ENCODE measurements around the gene ARID3A.

Gene ARID3A

GRCh38 chr19:1007399-1008251 is 81.8 kb downstream of the ARID3A start:
- DNase-seq, result no peak

DNA sequence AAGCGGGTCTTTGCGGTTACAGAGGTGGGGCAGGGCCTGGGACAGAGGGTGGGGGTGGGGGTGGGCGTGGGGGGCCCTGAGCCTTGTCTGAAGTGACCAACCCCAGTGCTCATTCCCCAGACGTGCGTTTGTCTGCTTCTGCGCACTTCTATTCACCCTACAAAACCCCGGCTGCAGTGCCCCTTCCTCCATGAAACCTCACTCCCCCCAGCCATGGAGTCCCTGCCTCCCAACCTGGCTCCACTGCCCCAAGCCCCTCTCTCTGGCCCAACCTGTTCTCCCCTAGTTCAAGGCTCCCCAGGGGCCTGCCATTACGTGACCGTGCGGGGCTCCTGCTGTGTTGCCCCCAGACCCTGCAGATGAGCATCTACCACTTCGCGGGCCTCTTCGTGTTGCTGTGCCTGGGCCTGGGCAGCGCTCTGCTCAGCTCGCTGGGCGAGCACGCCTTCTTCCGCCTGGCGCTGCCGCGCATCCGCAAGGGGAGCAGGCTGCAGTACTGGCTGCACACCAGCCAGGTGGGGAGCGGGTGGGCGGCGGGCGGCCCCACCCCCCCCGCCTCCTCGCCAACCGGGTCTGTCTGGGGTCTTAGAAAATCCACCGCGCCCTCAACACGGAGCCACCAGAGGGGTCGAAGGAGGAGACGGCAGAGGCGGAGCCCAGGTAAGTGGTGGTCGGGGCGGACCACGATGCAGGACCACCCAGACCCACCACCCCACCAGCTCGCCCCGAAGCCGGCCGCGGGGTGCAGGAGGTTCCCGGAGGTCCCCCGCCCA is 82.6 kb downstream of the ARID3A start:
- no peak for DNase-seq

DNA sequence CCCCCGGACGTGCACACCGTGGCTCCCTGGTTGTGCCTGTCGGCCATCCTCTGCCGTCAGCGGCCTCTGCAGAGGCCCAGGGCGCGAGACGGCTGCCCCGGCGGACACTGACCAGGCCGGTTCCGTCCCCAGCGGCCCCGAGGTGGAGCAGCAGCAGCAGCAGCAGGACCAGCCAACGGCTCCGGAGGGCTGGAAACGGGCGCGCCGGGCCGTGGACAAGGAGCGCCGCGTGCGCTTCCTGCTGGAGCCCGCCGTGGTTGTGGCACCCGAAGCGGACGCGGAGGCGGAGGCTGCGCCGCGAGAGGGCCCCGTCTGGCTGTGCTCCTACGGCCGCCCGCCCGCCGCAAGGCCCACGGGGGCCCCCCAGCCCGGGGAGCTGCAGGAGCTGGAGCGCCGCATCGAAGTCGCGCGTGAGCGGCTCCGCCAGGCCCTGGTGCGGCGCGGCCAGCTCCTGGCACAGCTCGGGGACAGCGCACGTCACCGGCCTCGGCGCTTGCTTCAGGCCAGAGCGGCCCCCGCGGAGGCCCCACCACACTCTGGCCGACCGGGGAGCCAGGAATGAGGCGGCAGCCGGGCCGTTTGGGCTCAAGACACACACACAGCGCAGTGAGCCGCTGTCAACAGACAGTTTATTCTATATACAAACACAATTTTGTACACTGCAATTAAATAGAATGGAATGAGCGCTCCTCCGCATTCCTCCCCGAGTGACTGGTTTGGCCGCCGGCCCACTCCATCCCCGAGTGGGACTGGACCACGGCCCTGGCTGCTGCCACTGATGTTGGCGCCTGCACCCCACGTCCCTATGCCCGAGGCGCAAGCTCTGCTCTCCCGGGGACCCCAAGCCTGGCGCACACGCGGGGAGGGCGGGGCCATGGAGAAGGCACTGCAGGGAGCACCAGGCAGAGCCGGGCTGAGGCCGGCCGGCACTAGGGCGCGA is 83.5 kb downstream of the ARID3A start:
- DNase-seq, result no peak

GRCh38 chr19:1009981-1010538 is 84.2 kb downstream of the ARID3A start:
- no peak for DNase-seq

GRCh38 chr19:1010586-1011510 is 85.0 kb downstream of the ARID3A start:
- no peak for DNase-seq

- DNase-seq, result no peak
Measured at GRCh38 chr19:1011831-1012333, 86.0 kb downstream of the ARID3A start.

GRCh38 chr19:1012334-1012733 is 86.5 kb downstream of the ARID3A start:
- DNase-seq, result no peak

- no peak for DNase-seq
Measured at GRCh38 chr19:1013218-1013617, 87.4 kb downstream of the ARID3A start.

- no peak for DNase-seq
Measured at GRCh38 chr19:1014161-1015060, 88.6 kb downstream of the ARID3A start.

DNA sequence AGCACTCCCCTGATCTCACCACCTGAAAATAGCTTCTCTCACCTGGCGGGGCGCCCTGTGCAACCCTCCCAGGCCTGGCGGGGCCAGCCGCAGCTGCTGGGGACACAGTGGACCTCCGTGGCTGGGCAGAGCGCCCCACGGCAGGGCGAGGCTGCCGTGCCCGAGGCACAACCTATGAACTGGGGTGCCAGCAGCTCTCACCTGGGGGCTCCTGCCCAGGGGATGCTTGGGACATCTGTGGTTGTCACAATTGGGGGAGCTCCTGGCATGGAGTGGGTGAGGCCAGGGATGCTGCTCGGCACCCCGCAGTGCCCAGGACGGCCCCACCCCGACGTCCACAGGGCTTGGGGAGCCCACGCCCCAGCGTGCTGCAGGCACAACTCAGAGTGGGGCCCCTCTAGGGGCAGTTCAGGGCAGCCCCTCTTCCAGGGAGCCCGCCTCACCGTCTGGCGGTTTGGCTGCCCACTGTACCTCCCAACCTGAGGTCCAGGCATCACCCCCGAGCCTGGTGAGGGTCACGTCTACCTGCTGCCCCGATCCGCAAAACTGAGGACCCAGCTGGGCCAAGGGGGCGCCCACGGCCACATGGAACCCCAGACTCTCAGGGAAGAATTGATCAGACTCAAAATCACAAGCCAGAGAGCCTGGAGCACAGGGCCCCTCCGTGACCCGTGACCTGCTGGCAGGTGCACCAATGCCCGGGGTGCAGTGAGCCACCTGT is 89.4 kb downstream of the ARID3A start:
- DNase-seq, result no peak

DNA sequence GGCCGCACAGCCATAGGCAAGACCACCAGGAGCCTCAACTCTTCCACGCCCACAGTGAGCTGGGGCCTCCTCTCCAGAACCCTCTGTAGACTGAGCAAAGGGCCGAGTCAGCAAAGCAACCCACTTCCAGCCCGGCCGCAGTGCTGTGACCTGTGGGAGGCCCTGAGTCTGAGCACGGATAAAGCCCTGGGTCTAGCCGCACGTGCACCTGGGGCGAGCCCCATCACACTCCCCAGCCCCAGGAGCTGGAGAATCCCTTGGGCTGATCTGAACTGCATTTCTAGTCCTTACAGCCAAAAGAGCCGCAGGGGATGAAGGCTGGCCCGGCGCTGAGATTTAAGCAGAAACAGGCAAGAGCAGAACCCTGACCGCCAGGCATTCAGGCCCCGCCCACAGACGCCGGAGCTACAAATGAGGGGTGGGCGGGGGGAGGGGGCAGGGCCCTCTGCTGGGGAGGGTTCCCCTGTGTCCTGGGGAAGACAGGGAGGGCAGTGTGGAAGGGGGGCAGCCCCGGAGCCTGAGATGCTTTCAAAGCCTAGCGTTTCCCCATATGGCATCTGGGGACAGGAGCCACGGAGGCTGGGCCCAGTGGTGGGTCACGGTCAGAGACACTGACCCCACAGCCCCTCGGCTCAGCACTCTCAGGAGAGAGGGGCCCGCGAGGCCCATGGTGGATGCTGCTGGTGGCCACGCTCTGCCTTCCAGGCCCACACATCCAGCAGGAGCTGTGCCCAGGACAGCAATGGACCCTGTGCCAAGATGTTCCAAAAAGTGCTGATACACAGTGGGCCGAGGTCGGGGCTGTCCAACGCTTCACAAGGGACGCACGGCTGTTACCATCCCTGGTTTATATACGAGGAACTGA is 90.2 kb downstream of the ARID3A start:
- no peak for DNase-seq

- DNase-seq, result no peak
Measured at GRCh38 chr19:1016647-1017114, 90.8 kb downstream of the ARID3A start.

DNA sequence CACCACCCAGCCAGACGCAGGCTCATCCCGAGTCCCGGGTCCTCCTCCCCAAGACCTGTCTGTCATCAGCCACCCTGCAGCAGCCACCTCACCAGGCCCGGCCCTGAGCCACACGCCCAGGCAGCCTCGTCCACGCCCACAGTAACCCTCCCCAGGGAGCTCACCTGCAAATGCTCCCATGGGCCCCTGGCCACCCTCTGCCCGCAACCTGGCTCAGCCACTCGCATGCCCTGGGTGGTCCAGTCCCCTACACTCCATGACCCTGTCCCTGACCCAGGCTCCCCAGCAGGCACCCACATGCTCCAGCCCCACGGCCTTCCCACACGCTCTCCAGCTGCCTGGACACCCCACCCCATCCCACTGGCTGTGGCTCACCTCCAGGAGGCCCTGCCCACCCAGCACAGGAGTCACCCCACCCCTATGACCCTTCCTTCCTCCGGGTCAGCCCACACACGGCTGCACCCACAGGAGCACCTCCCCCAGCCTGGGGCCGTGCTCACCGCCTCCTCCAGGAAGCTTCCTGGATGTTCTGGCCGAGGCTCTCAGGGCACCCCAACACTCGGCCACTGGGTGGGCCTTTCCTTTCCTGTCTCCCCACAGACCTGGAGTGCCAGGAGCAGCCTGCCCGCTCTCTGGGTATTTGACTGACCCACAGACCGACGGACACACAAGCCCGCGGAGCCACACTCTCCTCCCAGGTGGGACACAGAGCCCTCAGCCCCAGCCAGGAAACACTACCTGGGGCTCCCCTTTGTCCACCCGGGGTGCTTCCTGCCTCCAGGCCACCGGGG is 91.5 kb downstream of the ARID3A start:
- DNase-seq, result no peak

DNA sequence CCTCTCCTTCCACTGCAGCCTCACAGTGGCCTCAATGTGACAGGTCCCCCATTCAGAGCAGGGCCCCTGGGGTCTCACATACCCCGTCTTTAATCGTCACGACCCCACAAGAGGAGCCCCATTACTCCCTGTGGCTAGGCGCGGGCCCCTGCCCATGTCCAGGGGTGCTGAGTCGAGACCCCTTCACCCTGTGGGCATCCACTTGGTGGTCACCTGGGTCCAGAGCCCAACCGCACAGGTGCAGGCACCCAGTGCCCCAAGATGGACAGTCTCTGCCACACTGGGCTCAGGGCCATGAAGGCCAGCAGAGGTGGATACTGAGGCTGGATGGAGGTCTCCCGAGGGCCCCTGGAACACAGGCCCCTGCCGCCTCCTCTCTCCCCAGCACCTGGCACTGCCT is 92.1 kb downstream of the ARID3A start:
- no peak for DNase-seq

GRCh38 chr19:1018393-1018792 is 92.6 kb downstream of the ARID3A start:
- DNase-seq, result no peak

DNA sequence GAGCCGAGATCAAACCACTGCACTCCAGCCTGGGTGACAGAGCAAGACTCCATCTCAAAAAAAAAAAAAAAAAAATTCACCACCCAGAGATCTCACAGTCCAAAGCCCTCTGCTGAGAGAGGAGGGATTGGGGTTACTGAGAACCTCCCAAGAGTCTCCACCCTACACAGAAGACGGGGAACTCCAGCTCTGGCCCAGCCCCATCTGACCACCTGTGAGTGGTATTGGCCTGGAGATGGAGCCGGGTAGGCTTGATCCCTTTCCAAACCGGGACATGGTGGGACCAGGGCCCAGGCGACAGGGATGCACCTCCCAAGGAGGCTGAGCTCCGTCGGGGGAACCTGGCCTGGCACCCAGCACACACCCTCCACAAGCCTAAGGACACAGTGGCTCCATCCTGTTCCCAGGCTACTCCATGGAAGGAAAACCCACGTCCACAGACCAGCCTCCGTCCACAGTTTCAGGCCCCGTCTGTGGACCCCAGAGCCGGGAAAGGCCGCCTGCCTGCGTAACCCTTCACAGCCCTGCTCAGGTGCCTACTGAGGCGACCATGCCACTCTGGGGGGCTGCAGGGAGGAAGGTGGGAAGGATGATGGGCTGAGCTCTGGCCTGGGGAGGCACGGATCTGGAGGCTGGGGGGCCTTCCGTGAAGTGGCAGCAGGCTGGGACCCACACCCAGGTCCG is 93.2 kb downstream of the ARID3A start:
- no peak for DNase-seq

- DNase-seq, result no peak
Measured at GRCh38 chr19:1019616-1019961, 93.8 kb downstream of the ARID3A start.
